Gastrocnemius medialis (tissue), 4 donors: ENCODE data around the gene CFDP1.

Experiments
- POLR2A ChIP-seq, 2 donors: fragments of 450-650 bp; IDR thresholded peaks; one replicate each; pipeline ENCODE4 v1.6.1; 2017; ENCODE audit warnings: antibody characterized with exemption in 2 of 2, mild to moderate bottlenecking in 2 of 2, moderate library complexity in 2 of 2
- TF ChIP-seq, protein P1 (sequence below), 5 experiments: fragments of 450-650 bp in 3 of 5; fragments of 200-600 bp in 2 of 5; sonication (generic) in 2 of 5; IDR thresholded peaks in 4 of 5; conservative IDR thresholded peaks in 1 of 5; 1 replicate in 4 of 5; 2 replicates in 1 of 5; pipeline ENCODE4 v1.5.1; 2016 to 2019; ENCODE audit warnings: antibody characterized with exemption in 5 of 5, mild to moderate bottlenecking in 3 of 5, moderate library complexity in 3 of 5

DNA sequence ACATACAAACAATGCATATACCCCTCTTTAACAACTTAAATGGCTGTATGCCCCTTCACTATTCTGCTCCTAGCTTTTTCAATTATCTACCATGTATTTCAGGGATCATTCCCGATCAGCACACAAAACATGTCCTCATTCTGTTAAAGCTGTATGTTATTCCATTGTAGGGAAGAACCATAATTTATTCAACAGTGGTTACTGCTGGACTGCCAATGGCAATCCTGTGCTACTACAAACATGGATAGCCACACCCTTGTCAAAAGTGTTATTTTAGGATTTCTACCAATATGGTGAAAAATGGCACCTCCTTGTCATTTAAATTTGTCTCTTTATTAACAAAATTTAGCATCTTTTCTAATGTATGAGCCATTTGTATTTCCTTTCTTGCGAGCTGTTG, 96.8 kb downstream of the CFDP1 start:
- TF ChIP-seq, protein P1, sequence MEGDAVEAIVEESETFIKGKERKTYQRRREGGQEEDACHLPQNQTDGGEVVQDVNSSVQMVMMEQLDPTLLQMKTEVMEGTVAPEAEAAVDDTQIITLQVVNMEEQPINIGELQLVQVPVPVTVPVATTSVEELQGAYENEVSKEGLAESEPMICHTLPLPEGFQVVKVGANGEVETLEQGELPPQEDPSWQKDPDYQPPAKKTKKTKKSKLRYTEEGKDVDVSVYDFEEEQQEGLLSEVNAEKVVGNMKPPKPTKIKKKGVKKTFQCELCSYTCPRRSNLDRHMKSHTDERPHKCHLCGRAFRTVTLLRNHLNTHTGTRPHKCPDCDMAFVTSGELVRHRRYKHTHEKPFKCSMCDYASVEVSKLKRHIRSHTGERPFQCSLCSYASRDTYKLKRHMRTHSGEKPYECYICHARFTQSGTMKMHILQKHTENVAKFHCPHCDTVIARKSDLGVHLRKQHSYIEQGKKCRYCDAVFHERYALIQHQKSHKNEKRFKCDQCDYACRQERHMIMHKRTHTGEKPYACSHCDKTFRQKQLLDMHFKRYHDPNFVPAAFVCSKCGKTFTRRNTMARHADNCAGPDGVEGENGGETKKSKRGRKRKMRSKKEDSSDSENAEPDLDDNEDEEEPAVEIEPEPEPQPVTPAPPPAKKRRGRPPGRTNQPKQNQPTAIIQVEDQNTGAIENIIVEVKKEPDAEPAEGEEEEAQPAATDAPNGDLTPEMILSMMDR (IDR thresholded peaks at IDR 0.05 in 4 of 5, conservative IDR thresholded peaks at IDR 0.05 in 1 of 5), result no peak
- TF ChIP-seq POLR2A (IDR thresholded peaks at IDR 0.05), result no peak
